GM12878 (cell line): ENCODE measurements around the gene ZNF429. TPM values are rescaled to one million over a fixed set of nuclear protein-coding genes. Genes with fewer than 3 reads are reported as not detected.

ENCODE experiments used
- ATAC-seq: fragments of 200-7000 bp; cut with Tn5 transposase; 3 replicates; pipeline ENCODE4 v1.9.1; 2020; ENCODE audit warnings: mild to moderate bottlenecking, moderate library complexity
- BruUV-seq: library from RNA; stranded (reverse); fragments of 400-500 nt; replicated peaks from 2 replicates; lab custom pipeline; 2021; lab: Mats Ljungman, UMichigan
- CTCF ChIA-PET: fragments of 300-600 bp; sonication (Branson Sonifier 250); formaldehyde crosslinking; extraction: SDS; loops from one replicate; lab custom pipeline; 2021; ENCODE audit warnings: inconsistent platforms; lab: Yijun Ruan, JAX
- POLR2A ChIA-PET: fragments of 350-600 bp; formaldehyde crosslinking; extraction: SDS; loops from one replicate; lab custom pipeline; 2021; ENCODE audit warnings: inconsistent platforms; lab: Charles Lee
- RAD21 ChIA-PET: fragments of 300-600 bp; sonication (Branson Sonifier 250); formaldehyde crosslinking; loops from one replicate; lab custom pipeline; 2023; ENCODE audit warnings: antibody characterized with exemption; ENCODE audit not compliant: unreplicated experiment; lab: Charles Lee
- SMC1A ChIA-PET: fragments of 300-600 bp; sonication (Branson Sonifier 250); formaldehyde crosslinking; loops from one replicate; lab custom pipeline; 2023; ENCODE audit not compliant: unreplicated experiment, uncharacterized antibody; lab: Charles Lee
- DNase-seq: peaks from one replicate; pipeline ENCODE4 v3.0.0-alpha.2; 2011; ENCODE audit warnings: low read depth, low spot score
- FAIRE-seq: peaks from 3 replicates; lab custom pipeline; 2011; peaks lifted over from hg19 to GRCh38; lab: Jason Lieb, UNC
- H2AFZ ChIP-seq: 2 replicates; pipeline ENCODE4 v1.6.0; 2011; ENCODE audit warnings: low read depth, low read length, control low read depth; ENCODE audit not compliant: control insufficient read depth
- H3K27ac ChIP-seq: 2 replicates; pipeline ENCODE4 v1.5.1; 2011; ENCODE audit warnings: control low read depth; ENCODE audit not compliant: control insufficient read depth, insufficient read depth
- H3K27me3 ChIP-seq, 2 experiments: replicated peaks in 1 of 2; 2 replicates each; pipeline versions ENCODE4 v1.6.0 to v1.6.1; 2011; ENCODE audit warnings: low read length in 1 of 2; ENCODE audit not compliant: control insufficient read depth in 2 of 2, insufficient read depth in 2 of 2
- H3K36me3 ChIP-seq, 2 experiments: 2 replicates each; pipeline ENCODE4 v1.5.1; 2011; ENCODE audit warnings: low read length in 1 of 2; ENCODE audit not compliant: control insufficient read depth in 2 of 2, insufficient read depth in 2 of 2
- H3K4me1 ChIP-seq: 2 replicates; pipeline ENCODE4 v1.6.1; 2011; ENCODE audit warnings: mild to moderate bottlenecking, low read length, moderate library complexity, mixed read lengths; ENCODE audit not compliant: control insufficient read depth, insufficient read depth
- H3K4me2 ChIP-seq: 2 replicates; pipeline ENCODE4 v1.6.0; 2011; ENCODE audit warnings: control low read depth; ENCODE audit not compliant: control insufficient read depth, insufficient read depth
- H3K4me3 ChIP-seq: fragments of 200-600 bp; sonication (generic); 2 replicates; pipeline ENCODE4 v1.5.1; 2016
- H3K79me2 ChIP-seq: 2 replicates; pipeline ENCODE4 v1.6.0; 2011; ENCODE audit warnings: low read length; ENCODE audit not compliant: control insufficient read depth, insufficient read depth
- H3K9ac ChIP-seq: 2 replicates; pipeline ENCODE4 v1.8.0; 2011; ENCODE audit warnings: low read length, control low read depth, mixed read lengths; ENCODE audit not compliant: control insufficient read depth, insufficient read depth
- H3K9me3 ChIP-seq: replicated peaks from 3 replicates; pipeline ENCODE4 v1.5.1; 2011; ENCODE audit warnings: mild to moderate bottlenecking, low read length; ENCODE audit not compliant: control insufficient read depth, insufficient read depth
- H4K20me1 ChIP-seq: 2 replicates; pipeline ENCODE4 v1.6.0; 2011; ENCODE audit not compliant: control insufficient read depth, insufficient read depth
- ASH2L ChIP-seq: fragments of 300-600, 200-600 bp; sonication (generic); IDR thresholded peaks from 2 replicates; pipeline ENCODE4 v1.6.1; 2017; ENCODE audit warnings: low read depth, mild to moderate bottlenecking, borderline replicate concordance
- DPF2 ChIP-seq: fragments of 450-650 bp; IDR thresholded peaks from 2 replicates; pipeline ENCODE4 v1.6.1; 2017; ENCODE audit warnings: mild to moderate bottlenecking
- IKZF2 ChIP-seq, 2 experiments: fragments of 450-650 bp; IDR thresholded peaks; 2 replicates each; pipeline ENCODE4 v1.6.1; 2017; ENCODE audit warnings: mild to moderate bottlenecking in 2 of 2, moderate library complexity in 2 of 2
- LARP7 ChIP-seq: fragments of 450-650 bp; IDR thresholded peaks from 2 replicates; pipeline ENCODE4 v1.6.1; 2017; ENCODE audit warnings: mild to moderate bottlenecking
- MYB ChIP-seq: fragments of 150-350 bp; IDR thresholded peaks from 2 replicates; pipeline ENCODE4 v1.6.1; 2014; ENCODE audit warnings: mild to moderate bottlenecking, low read depth, low read length, borderline replicate concordance
- NBN ChIP-seq: fragments of 450-650 bp; IDR thresholded peaks from 2 replicates; pipeline ENCODE4 v1.6.1; 2016
- RCOR1 ChIP-seq: conservative IDR thresholded peaks from 2 replicates; pipeline ENCODE4 v1.6.1; 2012; ENCODE audit warnings: low read depth, low read length, improper control_type of control experiment
- SRF ChIP-seq, 2 experiments: IDR thresholded peaks; 2 replicates each; pipeline ENCODE4 v1.6.1; 2011; ENCODE audit warnings: low read depth in 2 of 2, low read length in 2 of 2, mild to moderate bottlenecking in 1 of 2, moderate library complexity in 1 of 2
- TCF7 ChIP-seq: IDR thresholded peaks from 2 replicates; pipeline ENCODE4 v1.6.1; 2014; ENCODE audit warnings: antibody characterized with exemption, borderline replicate concordance
- WGBS: methylation state at CpG from one replicate; pipeline ENCODE4 v1.1.6; 2016; ENCODE audit warnings: low lambda C conversion rate; ENCODE audit not compliant: insufficient replicate concordance, insufficient coverage; ENCODE audit errors: missing lambda C conversion rate; 5-methylcytosine and 5-hydroxymethylcytosine counted together
- in situ Hi-C: fragments of 300-500 bp; cut with MboI; formaldehyde crosslinking; loops from 9 replicates; pipeline ENCODE4 v1.14.3; 2018; ENCODE audit warnings: mixed read lengths
- intact Hi-C: fragments of 100-400 bp; cut with micrococcal nuclease; formaldehyde crosslinking; loops from one replicate; pipeline ENCODE4 v1.14.2; 2022; ENCODE audit not compliant: unreplicated experiment
- polyA plus RNA-seq, 11 experiments: library from polyadenylated mRNA; depleted of rRNA in 4 of 11; unstranded in 6 of 11; stranded (reverse) in 5 of 11; fragments of >200 nt; fragmentation: Nextera tagmentation in 4 of 11; fragmentation: Illumina TruSeq in 1 of 11; extraction: Ambion mirVana in 4 of 11; extraction: Trizol in 1 of 11; gene quantifications; 1 replicate in 1 of 11; 2 replicates in 10 of 11; pipeline versions ENCODE4 v1.2.1 to v1.2.3, GENCODE V29; 2011 to 2016; ENCODE audit warnings: inconsistent platforms in 2 of 11, missing spikeins in 2 of 11, low read depth in 1 of 11
- total RNA-seq, 4 experiments: library from RNA; depleted of rRNA in 3 of 4; stranded (reverse); fragments of >200 nt in 3 of 4; fragmentation: Illumina TruSeq in 1 of 4; extraction: Trizol in 1 of 4; gene quantifications; 2 replicates each; pipeline versions ENCODE4 v1.2.1 to v1.2.3, GENCODE V29; 2013 to 2021
- TF ChIP-seq, protein P1 (sequence below): fragments of 450-650 bp; IDR thresholded peaks from 2 replicates; pipeline ENCODE4 v1.6.1; 2018; ENCODE audit warnings: borderline replicate concordance, mild to moderate bottlenecking; ENCODE audit not compliant: partially characterized antibody
- TF ChIP-seq, protein P2 (sequence below): fragments of 450-650 bp; IDR thresholded peaks from 2 replicates; pipeline ENCODE4 v1.6.1; 2016; ENCODE audit warnings: mild to moderate bottlenecking
- TF ChIP-seq, protein P3 (sequence below): fragments of 450-650 bp; conservative IDR thresholded peaks from 2 replicates; pipeline ENCODE4 v1.6.1; 2017; ENCODE audit warnings: mild to moderate bottlenecking, moderate library complexity
- TF ChIP-seq, protein P4 (sequence below): fragments of 450-650 bp; formaldehyde crosslinking; IDR thresholded peaks from 2 replicates; pipeline ENCODE4 v1.4.0; 2020; ENCODE audit warnings: mild to moderate bottlenecking, moderate library complexity

Gene ZNF429
- total and polyA plus RNA-seq, 10 of the 15 experiments (the other 5 are each of a cell fraction or from before 2014, with no cell fraction given): 1.4 to 4.3 (median 2.8) TPM

DNA sequence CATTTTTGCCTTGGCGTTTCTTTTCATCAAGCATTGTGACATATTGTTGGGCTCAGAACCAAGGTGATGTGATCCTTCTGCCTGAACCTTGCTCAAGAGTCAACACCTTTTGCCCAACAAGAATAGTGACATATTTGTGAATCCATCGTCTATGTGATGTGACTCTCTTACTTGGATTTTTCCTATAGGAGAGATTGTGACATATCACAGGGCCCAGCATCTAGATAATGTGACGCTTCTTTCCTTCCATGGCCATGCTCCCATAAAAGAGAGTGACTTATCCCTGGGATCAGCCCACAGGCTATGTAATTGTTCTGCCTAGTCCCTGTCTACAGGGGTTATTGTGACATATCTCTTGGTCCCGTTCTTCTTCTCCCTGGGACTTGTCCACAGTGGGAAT, 8.5 kb upstream of the ZNF429 start:
- BruUV-seq: no TSS peak
- POLR2A ChIA-PET: no interaction called here
- DNase-seq (no peak), FAIRE-seq (no peak), ATAC-seq (no peak)
- Histone ChIP-seq H3K9ac (no peak overlapping the region), H3K36me3 (no peaks in the 10 kb centered on the region), H3K27ac (no peak overlapping the region), H3K4me2 (no peak overlapping the region), H4K20me1 (no peaks in the 10 kb centered on the region), H3K79me2 (no peaks in the 10 kb centered on the region), H3K27me3 (no peaks in the 10 kb centered on the region), H2AFZ (no peak overlapping the region), H3K9me3 (no peaks in the 10 kb centered on the region; the same call in 1 of the 3 replicates), H3K4me3 (no peak overlapping the region), H3K4me1 (no peaks in the 10 kb centered on the region)
- intact Hi-C loops (no loop called here), in situ Hi-C loops (no loop called here)
- CTCF ChIA-PET: interaction anchor here (0.6 kb wide), 1 partner anchor 483 kb away, joined by 3 read pairs; no protein-coding TSS in a partner anchor
- 49% methylated on average over 4 of the region's 4 CpGs for WGBS
- SMC1A ChIA-PET: no interaction called here
- RAD21 ChIA-PET: no interaction called here
- TF ChIP-seq MYB (no peak), LARP7 (no peak), ASH2L (no peak), RCOR1 (no peak), SRF (IDR thresholded peaks at IDR 0.05; ENCODE audit: low read depth in 2 of 2, low read length in 2 of 2) (no peak), TCF7 (no peak), DPF2 (no peak), NBN (no peak), IKZF2 (IDR thresholded peaks at IDR 0.05) (no peak)
- TF ChIP-seq, protein P1, sequence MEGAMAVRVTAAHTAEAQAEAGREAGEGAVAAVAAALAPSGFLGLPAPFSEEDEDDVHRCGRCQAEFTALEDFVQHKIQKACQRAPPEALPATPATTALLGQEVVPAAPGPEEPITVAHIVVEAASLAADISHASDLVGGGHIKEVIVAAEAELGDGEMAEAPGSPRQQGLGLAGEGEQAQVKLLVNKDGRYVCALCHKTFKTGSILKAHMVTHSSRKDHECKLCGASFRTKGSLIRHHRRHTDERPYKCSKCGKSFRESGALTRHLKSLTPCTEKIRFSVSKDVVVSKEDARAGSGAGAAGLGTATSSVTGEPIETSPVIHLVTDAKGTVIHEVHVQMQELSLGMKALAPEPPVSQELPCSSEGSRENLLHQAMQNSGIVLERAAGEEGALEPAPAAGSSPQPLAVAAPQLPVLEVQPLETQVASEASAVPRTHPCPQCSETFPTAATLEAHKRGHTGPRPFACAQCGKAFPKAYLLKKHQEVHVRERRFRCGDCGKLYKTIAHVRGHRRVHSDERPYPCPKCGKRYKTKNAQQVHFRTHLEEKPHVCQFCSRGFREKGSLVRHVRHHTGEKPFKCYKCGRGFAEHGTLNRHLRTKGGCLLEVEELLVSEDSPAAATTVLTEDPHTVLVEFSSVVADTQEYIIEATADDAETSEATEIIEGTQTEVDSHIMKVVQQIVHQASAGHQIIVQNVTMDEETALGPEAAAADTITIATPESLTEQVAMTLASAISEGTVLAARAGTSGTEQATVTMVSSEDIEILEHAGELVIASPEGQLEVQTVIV: no peak
- TF ChIP-seq, protein P2, sequence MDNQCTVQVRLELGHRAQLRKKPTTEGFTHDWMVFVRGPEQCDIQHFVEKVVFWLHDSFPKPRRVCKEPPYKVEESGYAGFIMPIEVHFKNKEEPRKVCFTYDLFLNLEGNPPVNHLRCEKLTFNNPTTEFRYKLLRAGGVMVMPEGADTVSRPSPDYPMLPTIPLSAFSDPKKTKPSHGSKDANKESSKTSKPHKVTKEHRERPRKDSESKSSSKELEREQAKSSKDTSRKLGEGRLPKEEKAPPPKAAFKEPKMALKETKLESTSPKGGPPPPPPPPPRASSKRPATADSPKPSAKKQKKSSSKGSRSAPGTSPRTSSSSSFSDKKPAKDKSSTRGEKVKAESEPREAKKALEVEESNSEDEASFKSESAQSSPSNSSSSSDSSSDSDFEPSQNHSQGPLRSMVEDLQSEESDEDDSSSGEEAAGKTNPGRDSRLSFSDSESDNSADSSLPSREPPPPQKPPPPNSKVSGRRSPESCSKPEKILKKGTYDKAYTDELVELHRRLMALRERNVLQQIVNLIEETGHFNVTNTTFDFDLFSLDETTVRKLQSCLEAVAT: no peak
- TF ChIP-seq, protein P3, sequence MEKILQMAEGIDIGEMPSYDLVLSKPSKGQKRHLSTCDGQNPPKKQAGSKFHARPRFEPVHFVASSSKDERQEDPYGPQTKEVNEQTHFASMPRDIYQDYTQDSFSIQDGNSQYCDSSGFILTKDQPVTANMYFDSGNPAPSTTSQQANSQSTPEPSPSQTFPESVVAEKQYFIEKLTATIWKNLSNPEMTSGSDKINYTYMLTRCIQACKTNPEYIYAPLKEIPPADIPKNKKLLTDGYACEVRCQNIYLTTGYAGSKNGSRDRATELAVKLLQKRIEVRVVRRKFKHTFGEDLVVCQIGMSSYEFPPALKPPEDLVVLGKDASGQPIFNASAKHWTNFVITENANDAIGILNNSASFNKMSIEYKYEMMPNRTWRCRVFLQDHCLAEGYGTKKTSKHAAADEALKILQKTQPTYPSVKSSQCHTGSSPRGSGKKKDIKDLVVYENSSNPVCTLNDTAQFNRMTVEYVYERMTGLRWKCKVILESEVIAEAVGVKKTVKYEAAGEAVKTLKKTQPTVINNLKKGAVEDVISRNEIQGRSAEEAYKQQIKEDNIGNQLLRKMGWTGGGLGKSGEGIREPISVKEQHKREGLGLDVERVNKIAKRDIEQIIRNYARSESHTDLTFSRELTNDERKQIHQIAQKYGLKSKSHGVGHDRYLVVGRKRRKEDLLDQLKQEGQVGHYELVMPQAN: no peak
- TF ChIP-seq, protein P4, sequence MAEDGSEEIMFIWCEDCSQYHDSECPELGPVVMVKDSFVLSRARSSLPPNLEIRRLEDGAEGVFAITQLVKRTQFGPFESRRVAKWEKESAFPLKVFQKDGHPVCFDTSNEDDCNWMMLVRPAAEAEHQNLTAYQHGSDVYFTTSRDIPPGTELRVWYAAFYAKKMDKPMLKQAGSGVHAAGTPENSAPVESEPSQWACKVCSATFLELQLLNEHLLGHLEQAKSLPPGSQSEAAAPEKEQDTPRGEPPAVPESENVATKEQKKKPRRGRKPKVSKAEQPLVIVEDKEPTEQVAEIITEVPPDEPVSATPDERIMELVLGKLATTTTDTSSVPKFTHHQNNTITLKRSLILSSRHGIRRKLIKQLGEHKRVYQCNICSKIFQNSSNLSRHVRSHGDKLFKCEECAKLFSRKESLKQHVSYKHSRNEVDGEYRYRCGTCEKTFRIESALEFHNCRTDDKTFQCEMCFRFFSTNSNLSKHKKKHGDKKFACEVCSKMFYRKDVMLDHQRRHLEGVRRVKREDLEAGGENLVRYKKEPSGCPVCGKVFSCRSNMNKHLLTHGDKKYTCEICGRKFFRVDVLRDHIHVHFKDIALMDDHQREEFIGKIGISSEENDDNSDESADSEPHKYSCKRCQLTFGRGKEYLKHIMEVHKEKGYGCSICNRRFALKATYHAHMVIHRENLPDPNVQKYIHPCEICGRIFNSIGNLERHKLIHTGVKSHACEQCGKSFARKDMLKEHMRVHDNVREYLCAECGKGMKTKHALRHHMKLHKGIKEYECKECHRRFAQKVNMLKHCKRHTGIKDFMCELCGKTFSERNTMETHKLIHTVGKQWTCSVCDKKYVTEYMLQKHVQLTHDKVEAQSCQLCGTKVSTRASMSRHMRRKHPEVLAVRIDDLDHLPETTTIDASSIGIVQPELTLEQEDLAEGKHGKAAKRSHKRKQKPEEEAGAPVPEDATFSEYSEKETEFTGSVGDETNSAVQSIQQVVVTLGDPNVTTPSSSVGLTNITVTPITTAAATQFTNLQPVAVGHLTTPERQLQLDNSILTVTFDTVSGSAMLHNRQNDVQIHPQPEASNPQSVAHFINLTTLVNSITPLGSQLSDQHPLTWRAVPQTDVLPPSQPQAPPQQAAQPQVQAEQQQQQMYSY: no peak
